Esophagus muscularis mucosa (tissue), 4 donors: Measurements from ENCODE around the gene CRYBA2. TPM values are rescaled to one million over a fixed set of nuclear protein-coding genes. Genes with fewer than 3 reads are reported as not detected.

Experiments used
- DNase-seq: peaks from one replicate; pipeline ENCODE4 v3.0.0-alpha.2; 2017; ENCODE audit errors: extremely low spot score
- H3K27ac ChIP-seq, 4 donors: fragments of 200-600 bp; sonication (generic); replicated peaks in 1 of 4; 1 replicate in 3 of 4; 2 replicates in 1 of 4; pipeline ENCODE4 v1.5.1; 2016 to 2019; ENCODE audit warnings: mild to moderate bottlenecking in 1 of 4
- H3K27me3 ChIP-seq, 4 donors: fragments of 200-600 bp; sonication (generic); one replicate each; pipeline versions ENCODE4 v1.5.1 to v1.6.0; 2016 to 2019
- H3K36me3 ChIP-seq, 4 donors: fragments of 200-600 bp; sonication (generic); one replicate each; pipeline ENCODE4 v1.5.1; 2016 to 2019
- H3K4me1 ChIP-seq, 4 donors: fragments of 200-600 bp; sonication (generic); one replicate each; pipeline ENCODE4 v1.5.1; 2016 to 2019
- H3K4me3 ChIP-seq, 4 donors: fragments of 200-600 bp; sonication (generic); 1 replicate in 2 of 4; 2 replicates in 2 of 4; pipeline ENCODE4 v1.5.1; 2016 to 2019; ENCODE audit warnings: mild to moderate bottlenecking in 4 of 4, moderate library complexity in 1 of 4
- H3K9me3 ChIP-seq, 4 donors: fragments of 200-600 bp; sonication (generic); 1 replicate in 3 of 4; 2 replicates in 1 of 4; pipeline ENCODE4 v1.5.1; 2016 to 2019
- EP300 ChIP-seq: sonication (generic); formaldehyde crosslinking; IDR thresholded peaks from one replicate; pipeline ENCODE4 v1.6.1; 2017; ENCODE audit warnings: antibody characterized with exemption
- POLR2A ChIP-seq: fragments of 450-650 bp; IDR thresholded peaks from one replicate; pipeline ENCODE4 v1.6.1; 2017; ENCODE audit warnings: antibody characterized with exemption, moderate library complexity, mild to moderate bottlenecking, low read depth
- POLR2AphosphoS5 ChIP-seq, 2 donors: sonication (generic); formaldehyde crosslinking; IDR thresholded peaks; one replicate each; pipeline ENCODE4 v1.6.1; 2017; ENCODE audit warnings: antibody characterized with exemption in 2 of 2
- WGBS: methylation state at CpG from one replicate; pipeline ENCODE4 v1.1.5; 2018; 5-methylcytosine and 5-hydroxymethylcytosine counted together
- intact Hi-C: fragments of 100-400 bp; cut with DNase I; formaldehyde crosslinking; loops from one replicate; pipeline ENCODE4 v1.15.1; 2023
- total RNA-seq, 4 donors: library from RNA; depleted of rRNA; stranded (reverse); fragments of >200 nt; gene quantifications; one replicate each; pipeline versions ENCODE4 v1.1.0 to v1.2.1, GENCODE V29; 2016
- TF ChIP-seq, protein P1 (sequence below), 3 experiments: fragments of 200-600 bp in 2 of 3; fragments of 450-650 bp in 1 of 3; sonication (generic) in 2 of 3; IDR thresholded peaks; one replicate each; pipeline ENCODE4 v1.5.1; 2017 to 2019; ENCODE audit warnings: antibody characterized with exemption in 3 of 3, mild to moderate bottlenecking in 2 of 3, moderate library complexity in 1 of 3

CRYBA2 gene
- total RNA-seq, 4 donors from 2014 or later, result not detected

DNA sequence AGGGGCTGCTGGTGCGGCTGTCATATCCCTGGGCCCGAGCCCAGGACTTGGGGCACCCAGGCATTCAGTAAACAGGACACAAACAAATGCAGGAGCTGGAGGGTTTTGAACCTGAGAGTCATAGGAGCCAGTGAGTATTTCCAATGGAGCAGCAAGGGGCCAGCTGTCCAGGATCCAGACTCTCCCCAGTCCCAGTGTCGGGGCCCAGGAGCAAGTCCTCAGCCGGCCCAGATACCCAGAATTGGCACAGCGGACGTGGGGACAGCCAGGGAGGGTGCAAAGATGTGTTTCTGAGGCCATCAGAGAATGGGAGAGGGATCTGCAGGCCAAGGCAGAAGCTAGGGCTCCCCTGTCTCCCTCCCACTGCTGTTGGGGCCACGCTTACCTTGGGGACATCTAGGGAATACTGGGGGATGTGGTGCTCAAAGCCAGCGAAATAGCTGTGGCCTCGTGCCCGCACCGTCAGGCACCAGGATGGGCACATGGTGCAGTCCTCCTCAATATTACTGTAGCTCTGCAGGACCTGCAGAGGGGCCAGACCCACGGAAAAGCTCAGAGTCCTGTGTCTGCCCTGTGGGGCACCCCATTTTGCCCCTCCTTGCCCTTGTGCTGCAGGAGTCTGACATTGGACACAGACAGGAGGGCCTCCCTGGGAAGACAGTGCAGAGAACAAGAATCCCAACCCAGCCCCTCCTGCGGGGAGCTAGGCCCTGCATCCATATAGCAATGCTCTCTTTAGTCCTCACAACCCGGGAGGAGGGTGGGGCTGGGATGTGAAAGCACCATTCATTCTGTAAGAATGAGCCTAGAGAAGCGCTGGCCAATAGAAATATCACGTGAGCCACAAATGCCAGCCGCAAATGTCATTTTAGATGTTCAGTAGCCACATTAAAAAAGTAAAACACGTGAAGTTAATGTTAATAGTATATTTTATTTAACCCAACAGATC is 32.7 kb upstream of the CRYBA2 start:
- Histone ChIP-seq H3K4me3 (no peak overlapping the region), H3K27ac (no peak overlapping the region), H3K36me3 (no peaks in the 10 kb centered on the region), H3K27me3 (peaks cover 0 to 66% (median 6%) of the 10 kb centered on the region in 4 donors), H3K4me1 (no peaks in the 10 kb centered on the region), H3K9me3 (no peaks in the 10 kb centered on the region)
- TF ChIP-seq EP300 (no peak), POLR2A (no peak), POLR2AphosphoS5 (IDR thresholded peaks at IDR 0.05) (no peak)
- TF ChIP-seq, protein P1, sequence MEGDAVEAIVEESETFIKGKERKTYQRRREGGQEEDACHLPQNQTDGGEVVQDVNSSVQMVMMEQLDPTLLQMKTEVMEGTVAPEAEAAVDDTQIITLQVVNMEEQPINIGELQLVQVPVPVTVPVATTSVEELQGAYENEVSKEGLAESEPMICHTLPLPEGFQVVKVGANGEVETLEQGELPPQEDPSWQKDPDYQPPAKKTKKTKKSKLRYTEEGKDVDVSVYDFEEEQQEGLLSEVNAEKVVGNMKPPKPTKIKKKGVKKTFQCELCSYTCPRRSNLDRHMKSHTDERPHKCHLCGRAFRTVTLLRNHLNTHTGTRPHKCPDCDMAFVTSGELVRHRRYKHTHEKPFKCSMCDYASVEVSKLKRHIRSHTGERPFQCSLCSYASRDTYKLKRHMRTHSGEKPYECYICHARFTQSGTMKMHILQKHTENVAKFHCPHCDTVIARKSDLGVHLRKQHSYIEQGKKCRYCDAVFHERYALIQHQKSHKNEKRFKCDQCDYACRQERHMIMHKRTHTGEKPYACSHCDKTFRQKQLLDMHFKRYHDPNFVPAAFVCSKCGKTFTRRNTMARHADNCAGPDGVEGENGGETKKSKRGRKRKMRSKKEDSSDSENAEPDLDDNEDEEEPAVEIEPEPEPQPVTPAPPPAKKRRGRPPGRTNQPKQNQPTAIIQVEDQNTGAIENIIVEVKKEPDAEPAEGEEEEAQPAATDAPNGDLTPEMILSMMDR (IDR thresholded peaks at IDR 0.05), result no peak
- intact Hi-C loops, result no loop called here
- no peak for DNase-seq
- 87% methylated on average over 14 of the region's 18 CpGs for WGBS

DNA sequence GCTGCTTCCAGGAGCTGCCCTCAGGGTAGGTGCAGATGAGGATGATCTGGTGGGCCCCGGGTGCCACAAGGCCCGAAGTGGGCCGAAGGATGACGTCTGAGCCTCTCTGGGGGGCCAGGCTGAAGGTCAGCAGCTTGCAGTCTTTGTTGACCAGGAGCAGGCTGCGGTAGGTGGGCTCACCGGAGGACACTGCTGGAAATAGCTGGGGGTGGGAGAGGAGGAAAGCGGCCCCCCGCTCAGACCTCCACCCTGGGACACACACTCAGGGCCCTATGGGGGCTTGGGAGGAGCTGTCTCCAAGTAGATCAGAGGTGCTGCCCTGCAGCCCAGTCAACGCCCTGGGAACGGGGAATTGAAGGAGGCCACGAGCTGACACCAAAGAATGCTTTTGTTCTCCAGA is 30.8 kb upstream of the CRYBA2 start:
- Histone ChIP-seq H3K27ac (no peak overlapping the region), H3K27me3 (peaks cover 0 to 54% (median 0%) of the 10 kb centered on the region in 4 donors)

DNA sequence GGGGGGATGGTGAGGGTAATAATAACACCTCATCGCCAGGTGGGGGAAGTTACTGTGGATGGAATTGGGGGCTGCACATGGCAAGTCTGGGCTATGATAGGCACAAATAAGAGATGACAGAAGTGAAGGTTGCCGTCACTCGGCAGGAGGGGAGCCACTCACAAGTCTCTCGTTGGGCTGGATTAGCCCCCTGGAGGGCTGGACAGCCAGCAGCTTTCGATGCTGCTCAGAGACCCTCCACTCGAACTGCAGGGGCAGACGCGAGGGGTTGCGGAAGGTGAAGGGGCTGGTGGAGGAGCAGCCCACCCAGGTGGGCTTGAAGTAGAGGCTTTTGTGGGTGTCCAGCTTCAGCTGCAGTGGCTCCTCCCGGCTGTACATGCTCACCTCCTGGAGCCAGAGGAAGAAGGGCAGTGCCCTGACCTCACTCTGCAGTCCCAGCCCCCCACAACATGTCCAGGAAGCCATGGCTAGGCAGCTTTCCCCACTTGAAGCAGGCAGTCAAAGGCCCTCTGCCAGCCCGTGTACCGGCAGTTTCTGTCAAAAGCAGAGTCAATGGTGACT is 29.9 kb upstream of the CRYBA2 start:
- intact Hi-C loops, result no loop called here
- no peaks in the 10 kb centered on the region for H3K4me1 ChIP-seq
- H3K4me3 ChIP-seq, result no peak overlapping the region
- TF ChIP-seq EP300 (no peak), POLR2A (no peak), POLR2AphosphoS5 (IDR thresholded peaks at IDR 0.05) (no peak)
- TF ChIP-seq, protein P1 (IDR thresholded peaks at IDR 0.05), result no peak
- H3K27ac ChIP-seq, result no peak overlapping the region
- no peak for DNase-seq
- H3K9me3 ChIP-seq, result no peaks in the 10 kb centered on the region
- H3K36me3 ChIP-seq, result no peaks in the 10 kb centered on the region
- 74% methylated on average over 9 of the region's 12 CpGs for WGBS
- H3K27me3 ChIP-seq, result peaks cover 0 to 54% (median 0%) of the 10 kb centered on the region in 4 donors

More for the DNA sequence above, 30.8 kb upstream of the CRYBA2 start:
- Histone ChIP-seq H3K36me3 (no peaks in the 10 kb centered on the region), H3K4me3 (no peak overlapping the region), H3K4me1 (no peaks in the 10 kb centered on the region), H3K9me3 (no peaks in the 10 kb centered on the region)
- 61% methylated on average over 6 of the region's 11 CpGs for WGBS
- DNase-seq, result no peak
- TF ChIP-seq POLR2AphosphoS5 (IDR thresholded peaks at IDR 0.05) (no peak), EP300 (no peak), POLR2A (no peak)
- TF ChIP-seq, protein P1 (IDR thresholded peaks at IDR 0.05), result no peak
- intact Hi-C loops, result no loop called here

DNA sequence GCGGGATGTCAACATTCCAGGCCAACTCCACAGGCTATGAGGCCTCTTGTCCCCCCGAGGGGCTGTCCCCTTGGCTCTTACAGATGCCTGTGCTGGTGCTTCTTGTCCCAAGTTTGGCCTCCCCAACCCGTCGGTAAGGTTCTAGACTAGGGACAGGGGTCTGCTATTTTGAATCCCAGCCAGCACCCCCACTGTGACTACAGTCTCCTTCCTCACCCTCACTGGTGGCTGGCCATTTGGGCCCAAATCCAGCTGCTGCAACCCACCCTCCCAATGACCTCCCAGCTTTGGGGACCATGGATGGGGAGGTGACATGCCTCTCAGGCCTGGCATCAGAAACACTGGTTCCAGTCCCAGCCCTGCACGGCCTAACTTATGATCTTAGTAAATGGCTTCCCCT is 29.4 kb upstream of the CRYBA2 start:
- Histone ChIP-seq H3K36me3 (no peaks in the 10 kb centered on the region), H3K9me3 (no peaks in the 10 kb centered on the region), H3K4me1 (no peaks in the 10 kb centered on the region), H3K4me3 (no peak overlapping the region), H3K27ac (no peak overlapping the region), H3K27me3 (peaks cover 0 to 52% (median 0%) of the 10 kb centered on the region in 4 donors)
- 84% methylated on average over 5 of the region's 5 CpGs for WGBS
- TF ChIP-seq POLR2AphosphoS5 (IDR thresholded peaks at IDR 0.05), result no peak
- TF ChIP-seq, protein P1 (IDR thresholded peaks at IDR 0.05), result no peak
- no peak for TF ChIP-seq EP300
- TF ChIP-seq POLR2A, result no peak
- intact Hi-C loops, result no loop called here
- no peak for DNase-seq
